ENCODE measurements around the gene LANCL3.

LANCL3 gene

GRCh38 chrX:37608156-37608555, 36.7 kb downstream of the LANCL3 start:
- no peaks in the 10 kb centered on the region for H3K36me3 ChIP-seq
- H3K4me1 ChIP-seq (ENCODE audit: control insufficient read depth in 1 of 2, insufficient read depth in 1 of 2, low read depth in 1 of 2, low read length in 1 of 2), result no peaks in the 10 kb centered on the region
- no peak overlapping the region for H3K27ac ChIP-seq
- H3K27me3 ChIP-seq, result no peaks in the 10 kb centered on the region
- TF ChIP-seq CTCF (IDR thresholded peaks at IDR 0.05), result no peak
- H3K9me3 ChIP-seq, result no peaks in the 10 kb centered on the region
- no peak overlapping the region for H3K4me3 ChIP-seq (ENCODE audit: low read depth in 1 of 2, low read length in 1 of 2)

- H3K4me3 ChIP-seq (ENCODE audit: low read depth in 1 of 2, low read length in 1 of 2), result no peak overlapping the region
- H3K36me3 ChIP-seq, result no peaks in the 10 kb centered on the region
- H3K27ac ChIP-seq, result no peak overlapping the region
- H3K4me1 ChIP-seq (ENCODE audit: control insufficient read depth in 1 of 2, insufficient read depth in 1 of 2, low read depth in 1 of 2, low read length in 1 of 2), result no peaks in the 10 kb centered on the region
- H3K9me3 ChIP-seq, result no peaks in the 10 kb centered on the region
- no peaks in the 10 kb centered on the region for H3K27me3 ChIP-seq
- TF ChIP-seq CTCF (IDR thresholded peaks at IDR 0.05), result no peak
Measured at GRCh38 chrX:37609727-37610126, 38.3 kb downstream of the LANCL3 start.

GRCh38 chrX:37613933-37614332, 42.5 kb downstream of the LANCL3 start:
- no peak overlapping the region for H3K27ac ChIP-seq
- H3K9me3 ChIP-seq, result no peaks in the 10 kb centered on the region
- no peaks in the 10 kb centered on the region for H3K36me3 ChIP-seq
- no peaks in the 10 kb centered on the region for H3K27me3 ChIP-seq
- H3K4me3 ChIP-seq (ENCODE audit: low read depth in 1 of 2, low read length in 1 of 2), result no peak overlapping the region
- no peak for TF ChIP-seq CTCF (IDR thresholded peaks at IDR 0.05)
- no peaks in the 10 kb centered on the region for H3K4me1 ChIP-seq (ENCODE audit: control insufficient read depth in 1 of 2, insufficient read depth in 1 of 2, low read depth in 1 of 2, low read length in 1 of 2)

- Histone ChIP-seq H3K4me3 (ENCODE audit: low read depth in 1 of 2, low read length in 1 of 2) (no peak overlapping the region), H3K4me1 (ENCODE audit: control insufficient read depth in 1 of 2, insufficient read depth in 1 of 2, low read depth in 1 of 2, low read length in 1 of 2) (no peaks in the 10 kb centered on the region)
Measured at GRCh38 chrX:37627602-37628001, 56.1 kb downstream of the LANCL3 start.

GRCh38 chrX:37638047-37638446, 66.6 kb downstream of the LANCL3 start:
- no peak overlapping the region for H3K4me3 ChIP-seq (ENCODE audit: low read depth in 1 of 2, low read length in 1 of 2)
- H3K27ac ChIP-seq, result no peak overlapping the region

More at GRCh38 chrX:37627602-37628001, 56.1 kb downstream of the LANCL3 start:
- no peak for TF ChIP-seq CTCF (IDR thresholded peaks at IDR 0.05)
- no peaks in the 10 kb centered on the region for H3K36me3 ChIP-seq
- no peaks in the 10 kb centered on the region for H3K9me3 ChIP-seq
- H3K27ac ChIP-seq, result no peak overlapping the region
- no peaks in the 10 kb centered on the region for H3K27me3 ChIP-seq

More at GRCh38 chrX:37638047-37638446, 66.6 kb downstream of the LANCL3 start:
- H3K9me3 ChIP-seq, result no peaks in the 10 kb centered on the region
- TF ChIP-seq CTCF (IDR thresholded peaks at IDR 0.05), result no peak
- no peaks in the 10 kb centered on the region for H3K4me1 ChIP-seq (ENCODE audit: control insufficient read depth in 1 of 2, insufficient read depth in 1 of 2, low read depth in 1 of 2, low read length in 1 of 2)
- H3K36me3 ChIP-seq, result no peaks in the 10 kb centered on the region
- H3K27me3 ChIP-seq, result no peaks in the 10 kb centered on the region
